OCI-LY1 (cell line): ENCODE results near the gene CD4.

Experiments
- H2AFZ ChIP-seq: fragments of 200-600 bp; sonication (generic), shearing (Covaris generic); 2 replicates; pipeline ENCODE4 v1.6.0; 2014; ENCODE audit warnings: antibody characterized with exemption, mild to moderate bottlenecking, low read length
- H3F3A ChIP-seq: fragments of 200-600 bp; sonication (generic), shearing (Covaris generic); 2 replicates; pipeline ENCODE4 v1.6.0; 2014; ENCODE audit warnings: mild to moderate bottlenecking, antibody characterized with exemption, low read length, moderate library complexity; ENCODE audit not compliant: insufficient read depth
- H3K27ac ChIP-seq: fragments of 200-600 bp; sonication (generic); 2 replicates; pipeline ENCODE4 v1.5.1; 2014; ENCODE audit warnings: low read length, mixed run types, mild to moderate bottlenecking, low read depth; ENCODE audit not compliant: poor library complexity, severe bottlenecking
- H3K27me3 ChIP-seq: fragments of 200-600 bp; sonication (generic); 2 replicates; pipeline ENCODE4 v1.6.0; 2014; ENCODE audit warnings: antibody characterized with exemption, mild to moderate bottlenecking, low read length, moderate library complexity; ENCODE audit not compliant: insufficient read depth
- H3K36me3 ChIP-seq: fragments of 200-600 bp; sonication (generic); 2 replicates; pipeline ENCODE4 v1.6.1; 2014; ENCODE audit warnings: mild to moderate bottlenecking, antibody characterized with exemption, low read length, moderate library complexity, mixed read lengths; ENCODE audit not compliant: insufficient read depth
- H3K4me1 ChIP-seq: fragments of 200-600 bp; sonication (generic); 2 replicates; pipeline ENCODE4 v1.5.1; 2014; ENCODE audit warnings: mild to moderate bottlenecking, low read length, moderate library complexity; ENCODE audit not compliant: insufficient read depth, severe bottlenecking
- H3K4me2 ChIP-seq: fragments of 200-600 bp; sonication (generic), shearing (Covaris generic); 2 replicates; pipeline ENCODE4 v1.6.1; 2014; ENCODE audit warnings: low read length
- H3K4me3 ChIP-seq: fragments of 200-600 bp; sonication (generic); 2 replicates; pipeline ENCODE4 v1.5.1; 2014; ENCODE audit warnings: low read length, low read depth, mild to moderate bottlenecking, mixed read lengths; ENCODE audit not compliant: poor library complexity, severe bottlenecking
- H3K79me2 ChIP-seq: fragments of 200-600 bp; shearing (Covaris generic); 2 replicates; pipeline ENCODE4 v1.6.1; 2016; ENCODE audit warnings: mixed run types, low read length, mixed read lengths; ENCODE audit not compliant: insufficient read depth
- H3K9ac ChIP-seq: fragments of 200-600 bp; sonication (generic), shearing (Covaris generic); 2 replicates; pipeline ENCODE4 v1.6.1; 2014; ENCODE audit warnings: mild to moderate bottlenecking, low read length, mixed read lengths
- H3K9me2 ChIP-seq: fragments of 200-600 bp; sonication (generic), shearing (Covaris generic); 2 replicates; pipeline ENCODE4 v1.6.1; 2014; ENCODE audit warnings: low read depth, mild to moderate bottlenecking, low read length, mixed read lengths
- H3K9me3 ChIP-seq: fragments of 200-600 bp; shearing (Covaris generic); 2 replicates; pipeline ENCODE4 v1.6.1; 2014; ENCODE audit warnings: low read length, mixed read lengths
- H4K20me1 ChIP-seq: fragments of 200-600 bp; sonication (generic), shearing (Covaris generic); 2 replicates; pipeline ENCODE4 v1.6.0; 2016; ENCODE audit warnings: mild to moderate bottlenecking, low read length; ENCODE audit not compliant: insufficient read depth
- EZH2 ChIP-seq: fragments of 200-600 bp; sonication (generic), shearing (Covaris generic); IDR thresholded peaks from 2 replicates; pipeline ENCODE4 v1.8.0; 2017; ENCODE audit warnings: borderline replicate concordance, mixed run types, mild to moderate bottlenecking, antibody characterized with exemption, low read length, moderate library complexity, mixed read lengths
- TF ChIP-seq, protein P1 (sequence below): fragments of 200-600 bp; sonication (generic), shearing (Covaris generic); IDR thresholded peaks from 2 replicates; pipeline ENCODE4 v1.5.1; 2017; ENCODE audit warnings: mild to moderate bottlenecking, antibody characterized with exemption, low read length, moderate library complexity, mixed read lengths

CD4 gene

DNA sequence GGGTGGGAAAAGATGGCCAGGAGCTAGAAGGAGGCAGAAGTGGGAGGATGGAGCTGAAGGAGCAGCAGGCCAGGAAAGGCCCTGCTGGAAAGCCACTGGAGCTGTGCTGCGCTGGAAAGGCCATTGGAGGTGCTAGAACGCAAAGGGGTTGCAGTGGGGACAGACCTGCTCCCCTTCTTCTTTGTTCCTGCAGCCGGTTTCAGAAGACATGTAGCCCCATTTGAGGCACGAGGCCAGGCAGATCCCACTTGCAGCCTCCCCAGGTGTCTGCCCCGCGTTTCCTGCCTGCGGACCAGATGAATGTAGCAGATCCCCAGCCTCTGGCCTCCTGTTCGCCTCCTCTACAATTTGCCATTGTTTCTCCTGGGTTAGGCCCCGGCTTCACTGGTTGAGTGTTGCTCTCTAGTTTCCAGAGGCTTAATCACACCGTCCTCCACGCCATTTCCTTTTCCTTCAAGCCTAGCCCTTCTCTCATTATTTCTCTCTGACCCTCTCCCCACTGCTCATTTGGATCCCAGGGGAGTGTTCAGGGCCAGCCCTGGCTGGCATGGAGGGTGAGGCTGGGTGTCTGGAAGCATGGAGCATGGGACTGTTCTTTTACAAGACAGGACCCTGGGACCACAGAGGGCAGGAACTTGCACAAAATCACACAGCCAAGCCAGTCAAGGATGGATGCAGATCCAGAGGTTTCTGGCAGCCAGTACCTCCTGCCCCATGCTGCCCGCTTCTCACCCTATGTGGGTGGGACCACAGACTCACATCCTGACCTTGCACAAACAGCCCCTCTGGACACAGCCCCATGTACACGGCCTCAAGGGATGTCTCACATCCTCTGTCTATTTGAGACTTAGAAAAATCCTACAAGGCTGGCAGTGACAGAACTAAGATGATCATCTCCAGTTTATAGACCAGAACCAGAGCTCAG is 30.0 kb downstream of the CD4 start:
- no peaks in the 10 kb centered on the region for H3K36me3 ChIP-seq

GRCh38 chr12:6820166-6820565 is 30.8 kb downstream of the CD4 start:
- H3K27me3 ChIP-seq, result peaks cover 6% of the 10 kb centered on the region; the same call in 1 of the 2 replicates
- H3K9me2 ChIP-seq, result no peaks in the 10 kb centered on the region
- no peaks in the 10 kb centered on the region for H3K36me3 ChIP-seq
- no peak overlapping the region for H3K27ac ChIP-seq
- H3K79me2 ChIP-seq, result no peaks in the 10 kb centered on the region
- no peaks in the 10 kb centered on the region for H3K4me1 ChIP-seq
- TF ChIP-seq, protein P1, sequence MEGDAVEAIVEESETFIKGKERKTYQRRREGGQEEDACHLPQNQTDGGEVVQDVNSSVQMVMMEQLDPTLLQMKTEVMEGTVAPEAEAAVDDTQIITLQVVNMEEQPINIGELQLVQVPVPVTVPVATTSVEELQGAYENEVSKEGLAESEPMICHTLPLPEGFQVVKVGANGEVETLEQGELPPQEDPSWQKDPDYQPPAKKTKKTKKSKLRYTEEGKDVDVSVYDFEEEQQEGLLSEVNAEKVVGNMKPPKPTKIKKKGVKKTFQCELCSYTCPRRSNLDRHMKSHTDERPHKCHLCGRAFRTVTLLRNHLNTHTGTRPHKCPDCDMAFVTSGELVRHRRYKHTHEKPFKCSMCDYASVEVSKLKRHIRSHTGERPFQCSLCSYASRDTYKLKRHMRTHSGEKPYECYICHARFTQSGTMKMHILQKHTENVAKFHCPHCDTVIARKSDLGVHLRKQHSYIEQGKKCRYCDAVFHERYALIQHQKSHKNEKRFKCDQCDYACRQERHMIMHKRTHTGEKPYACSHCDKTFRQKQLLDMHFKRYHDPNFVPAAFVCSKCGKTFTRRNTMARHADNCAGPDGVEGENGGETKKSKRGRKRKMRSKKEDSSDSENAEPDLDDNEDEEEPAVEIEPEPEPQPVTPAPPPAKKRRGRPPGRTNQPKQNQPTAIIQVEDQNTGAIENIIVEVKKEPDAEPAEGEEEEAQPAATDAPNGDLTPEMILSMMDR, result no peak
- no peak for TF ChIP-seq EZH2
- no peak overlapping the region for H3K9ac ChIP-seq
- no peak overlapping the region for H3K4me2 ChIP-seq
- no peaks in the 10 kb centered on the region for H4K20me1 ChIP-seq
- H2AFZ ChIP-seq, result no peak overlapping the region
- H3F3A ChIP-seq, result no peaks in the 10 kb centered on the region
- no peak overlapping the region for H3K4me3 ChIP-seq
- no peaks in the 10 kb centered on the region for H3K9me3 ChIP-seq

More for the DNA sequence above, 30.0 kb downstream of the CD4 start:
- no peak for TF ChIP-seq EZH2
- TF ChIP-seq, protein P1, result no peak
- H3F3A ChIP-seq, result no peaks in the 10 kb centered on the region
- no peaks in the 10 kb centered on the region for H3K79me2 ChIP-seq
- no peak overlapping the region for H2AFZ ChIP-seq
- no peak overlapping the region for H3K4me3 ChIP-seq
- H3K9me3 ChIP-seq, result no peaks in the 10 kb centered on the region
- H3K9me2 ChIP-seq, result no peaks in the 10 kb centered on the region
- no peaks in the 10 kb centered on the region for H4K20me1 ChIP-seq
- peaks cover 4% of the 10 kb centered on the region; the same call in 1 of the 2 replicates for H3K27me3 ChIP-seq
- no peak overlapping the region for H3K4me2 ChIP-seq
- no peak overlapping the region for H3K9ac ChIP-seq
- H3K27ac ChIP-seq, result no peak overlapping the region
- no peaks in the 10 kb centered on the region for H3K4me1 ChIP-seq

GRCh38 chr12:6821591-6822425 is 32.5 kb downstream of the CD4 start, which contains the start of gene GPR162:
TSS of gene GPR162 (plus strand) at chr12:6821821. CDS start at chr12:6823899, 2,078 bp downstream.
- H3K27me3 ChIP-seq, result peaks cover 9% of the 10 kb centered on the region; the same call in 1 of the 2 replicates

More at GRCh38 chr12:6821591-6822425, 32.5 kb downstream of the CD4 start, which contains the start of gene GPR162:
- no peak within 1 kb of the TSS for H2AFZ ChIP-seq
- H3K9me2 ChIP-seq, result no peaks in the 10 kb centered on the region
- no peak within 1 kb of the TSS for H3K27ac ChIP-seq
- TF ChIP-seq, protein P1, result no peak
- TF ChIP-seq EZH2, result no peak
- no peaks in the 10 kb centered on the region for H3K4me1 ChIP-seq
- H4K20me1 ChIP-seq, result no peaks in the 10 kb centered on the region
- no peaks in the 10 kb centered on the region for H3F3A ChIP-seq
- H3K4me3 ChIP-seq, result no peak within 1 kb of the TSS
- no peaks in the 10 kb centered on the region for H3K79me2 ChIP-seq
- H3K36me3 ChIP-seq, result no peaks in the 10 kb centered on the region
- no peak within 1 kb of the TSS for H3K9ac ChIP-seq
- no peaks in the 10 kb centered on the region for H3K9me3 ChIP-seq
- H3K4me2 ChIP-seq, result no peak within 1 kb of the TSS
